ENCODE results near the gene SIGLEC11.

DNA sequence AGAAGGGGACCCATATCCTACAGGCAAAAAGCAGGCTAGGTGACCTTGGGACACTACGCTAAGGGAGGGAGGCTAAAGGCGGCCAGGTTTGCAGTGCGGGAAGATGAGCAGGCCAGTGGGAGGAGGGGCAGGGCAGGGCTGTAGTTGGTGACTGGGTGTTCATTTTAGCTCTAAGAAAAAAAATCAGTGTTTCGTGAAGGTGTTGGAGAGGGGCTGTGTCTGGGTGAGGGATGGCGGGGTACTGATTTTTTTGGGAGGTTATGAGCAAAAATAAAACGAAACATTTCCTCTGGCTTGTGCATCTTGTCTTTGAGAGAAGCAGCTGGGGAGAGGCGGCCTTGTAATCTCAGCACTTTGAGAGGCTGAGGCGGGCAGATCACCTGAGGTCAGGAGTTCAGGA, 27.3 kb downstream of the SIGLEC11 start:
- TF ChIP-seq, protein P1, sequence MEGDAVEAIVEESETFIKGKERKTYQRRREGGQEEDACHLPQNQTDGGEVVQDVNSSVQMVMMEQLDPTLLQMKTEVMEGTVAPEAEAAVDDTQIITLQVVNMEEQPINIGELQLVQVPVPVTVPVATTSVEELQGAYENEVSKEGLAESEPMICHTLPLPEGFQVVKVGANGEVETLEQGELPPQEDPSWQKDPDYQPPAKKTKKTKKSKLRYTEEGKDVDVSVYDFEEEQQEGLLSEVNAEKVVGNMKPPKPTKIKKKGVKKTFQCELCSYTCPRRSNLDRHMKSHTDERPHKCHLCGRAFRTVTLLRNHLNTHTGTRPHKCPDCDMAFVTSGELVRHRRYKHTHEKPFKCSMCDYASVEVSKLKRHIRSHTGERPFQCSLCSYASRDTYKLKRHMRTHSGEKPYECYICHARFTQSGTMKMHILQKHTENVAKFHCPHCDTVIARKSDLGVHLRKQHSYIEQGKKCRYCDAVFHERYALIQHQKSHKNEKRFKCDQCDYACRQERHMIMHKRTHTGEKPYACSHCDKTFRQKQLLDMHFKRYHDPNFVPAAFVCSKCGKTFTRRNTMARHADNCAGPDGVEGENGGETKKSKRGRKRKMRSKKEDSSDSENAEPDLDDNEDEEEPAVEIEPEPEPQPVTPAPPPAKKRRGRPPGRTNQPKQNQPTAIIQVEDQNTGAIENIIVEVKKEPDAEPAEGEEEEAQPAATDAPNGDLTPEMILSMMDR (conservative IDR thresholded peaks at IDR 0.05 in 1 of 2, IDR thresholded peaks at IDR 0.05 in 1 of 2; ENCODE audit: extremely low read depth in 1 of 2, insufficient read depth in 1 of 2, low read depth in 1 of 2, low read length in 2 of 2) = no peak
- TF ChIP-seq EZH2 (IDR thresholded peaks at IDR 0.05; ENCODE audit: borderline replicate concordance, low read length) = no peak
